AG04450 (cell line): ENCODE data around the gene NGB. TPM values are rescaled to one million over a fixed set of nuclear protein-coding genes. Genes with fewer than 3 reads are reported as not detected.
A peak's percentile ranks its signal among the peaks of the same experiment; 100 is the strongest.

Source experiments
- CTCF ChIA-PET: fragments of 300-600, 350-600 bp; formaldehyde crosslinking; extraction: SDS; loops from one replicate; lab custom pipeline; 2022; ENCODE audit warnings: antibody characterized with exemption, inconsistent platforms; lab: Charles Lee
- POLR2A ChIA-PET: fragments of 350-600 bp; formaldehyde crosslinking; extraction: SDS; loops from one replicate; lab custom pipeline; 2021; ENCODE audit warnings: antibody characterized with exemption, inconsistent platforms; lab: Yijun Ruan, JAX
- DNase-seq: peaks from one replicate; pipeline ENCODE4 v3.0.0-alpha.2; 2011; ENCODE audit warnings: low read depth, low spot score
- H3K27ac ChIP-seq: one replicate; pipeline ENCODE4 v1.5.1; 2012; ENCODE audit warnings: low read depth, low read length, control low read depth
- H3K27me3 ChIP-seq: one replicate; pipeline ENCODE4 v1.6.0; 2012; ENCODE audit warnings: low read length; ENCODE audit not compliant: control insufficient read depth, insufficient read depth
- H3K4me3 ChIP-seq: 2 replicates; pipeline ENCODE4 v1.5.1; 2011; ENCODE audit warnings: mild to moderate bottlenecking, low read depth, low read length, control low read depth
- H3K9me3 ChIP-seq: 2 replicates; pipeline ENCODE4 v1.5.1; 2012; ENCODE audit warnings: low read length; ENCODE audit not compliant: control insufficient read depth, insufficient read depth
- polyA plus RNA-seq: library from polyadenylated mRNA; depleted of rRNA; stranded (reverse); fragments of >200 nt; gene quantifications from 2 replicates; pipeline ENCODE4 v1.2.3, GENCODE V29; 2011
- TF ChIP-seq, protein P1 (sequence below): IDR thresholded peaks from 2 replicates; pipeline ENCODE4 v1.5.1; 2011; ENCODE audit warnings: low read depth, low read length, control low read depth, inconsistent platforms

The NGB gene
- polyA plus RNA-seq, 1 experiment = not detected

DNA sequence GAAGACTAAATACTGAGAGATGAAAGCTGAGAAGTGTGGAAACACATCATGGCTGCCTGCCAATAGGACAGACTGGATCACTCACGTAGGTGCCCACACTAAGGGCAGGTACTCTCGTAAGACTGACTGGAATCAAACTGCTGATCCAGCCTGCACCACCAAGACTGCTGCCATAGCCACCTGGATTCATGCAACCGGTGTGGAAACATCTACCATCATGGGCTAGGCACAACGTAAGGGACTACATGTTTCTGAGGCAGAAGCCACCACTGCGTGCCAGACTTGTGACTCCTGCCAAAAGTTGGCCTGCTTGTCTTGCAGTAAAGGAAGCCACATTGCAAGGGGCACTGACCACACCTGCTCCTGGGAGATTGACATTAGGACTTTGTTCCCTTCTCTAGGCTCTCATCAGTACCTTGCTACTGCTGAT, 45.9 kb upstream of the NGB start:
- no peak overlapping the region for H3K4me3 ChIP-seq
- POLR2A ChIA-PET = no interaction called here
- no peak overlapping the region for H3K27ac ChIP-seq
- CTCF ChIA-PET = interaction anchor here (0.6 to 6.6 kb wide), 24 partner anchors 8 to 1785 kb away, joined by 3 to 305 read pairs (median 6); partner anchors contain the start of genes SAMD15 and TMED8
- no peaks in the 10 kb centered on the region for H3K27me3 ChIP-seq
- H3K9me3 ChIP-seq = no peaks in the 10 kb centered on the region; the same call in 1 of the 2 replicates
- DNase-seq = no peak
- TF ChIP-seq, protein P1, sequence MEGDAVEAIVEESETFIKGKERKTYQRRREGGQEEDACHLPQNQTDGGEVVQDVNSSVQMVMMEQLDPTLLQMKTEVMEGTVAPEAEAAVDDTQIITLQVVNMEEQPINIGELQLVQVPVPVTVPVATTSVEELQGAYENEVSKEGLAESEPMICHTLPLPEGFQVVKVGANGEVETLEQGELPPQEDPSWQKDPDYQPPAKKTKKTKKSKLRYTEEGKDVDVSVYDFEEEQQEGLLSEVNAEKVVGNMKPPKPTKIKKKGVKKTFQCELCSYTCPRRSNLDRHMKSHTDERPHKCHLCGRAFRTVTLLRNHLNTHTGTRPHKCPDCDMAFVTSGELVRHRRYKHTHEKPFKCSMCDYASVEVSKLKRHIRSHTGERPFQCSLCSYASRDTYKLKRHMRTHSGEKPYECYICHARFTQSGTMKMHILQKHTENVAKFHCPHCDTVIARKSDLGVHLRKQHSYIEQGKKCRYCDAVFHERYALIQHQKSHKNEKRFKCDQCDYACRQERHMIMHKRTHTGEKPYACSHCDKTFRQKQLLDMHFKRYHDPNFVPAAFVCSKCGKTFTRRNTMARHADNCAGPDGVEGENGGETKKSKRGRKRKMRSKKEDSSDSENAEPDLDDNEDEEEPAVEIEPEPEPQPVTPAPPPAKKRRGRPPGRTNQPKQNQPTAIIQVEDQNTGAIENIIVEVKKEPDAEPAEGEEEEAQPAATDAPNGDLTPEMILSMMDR = no peak

DNA sequence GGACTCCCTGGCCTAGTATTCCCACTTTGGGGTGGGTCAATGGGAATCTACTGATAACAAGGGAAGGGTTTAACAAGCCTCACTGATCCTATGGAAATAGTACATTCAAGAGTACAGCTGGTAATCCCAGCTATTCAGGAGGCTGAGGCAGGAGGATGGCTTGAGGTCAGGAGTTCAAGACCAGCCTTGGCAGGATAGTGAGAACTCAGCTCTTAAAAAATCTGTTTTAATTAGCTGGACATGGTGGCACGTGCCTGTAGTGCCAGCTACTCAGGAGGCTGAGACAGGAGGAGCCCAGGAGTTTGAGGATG, 45.1 kb upstream of the NGB start:
- POLR2A ChIA-PET = interaction anchor here (0.7 to 1.2 kb wide), 4 partner anchors 9 to 90 kb away, joined by 3 to 12 read pairs (median 8); no protein-coding TSS in a partner anchor
- no peak for DNase-seq
- Histone ChIP-seq H3K4me3 (no peak overlapping the region), H3K27ac (no peak overlapping the region), H3K27me3 (no peaks in the 10 kb centered on the region), H3K9me3 (no peaks in the 10 kb centered on the region; the same call in 1 of the 2 replicates)
- TF ChIP-seq, protein P1 = no peak
- CTCF ChIA-PET = interaction anchor here (0.6 to 6.6 kb wide), 41 partner anchors 8 to 1328 kb away, joined by 3 to 305 read pairs (median 6); partner anchors contain the start of genes SAMD15, TMED8 and VIPAS39

DNA sequence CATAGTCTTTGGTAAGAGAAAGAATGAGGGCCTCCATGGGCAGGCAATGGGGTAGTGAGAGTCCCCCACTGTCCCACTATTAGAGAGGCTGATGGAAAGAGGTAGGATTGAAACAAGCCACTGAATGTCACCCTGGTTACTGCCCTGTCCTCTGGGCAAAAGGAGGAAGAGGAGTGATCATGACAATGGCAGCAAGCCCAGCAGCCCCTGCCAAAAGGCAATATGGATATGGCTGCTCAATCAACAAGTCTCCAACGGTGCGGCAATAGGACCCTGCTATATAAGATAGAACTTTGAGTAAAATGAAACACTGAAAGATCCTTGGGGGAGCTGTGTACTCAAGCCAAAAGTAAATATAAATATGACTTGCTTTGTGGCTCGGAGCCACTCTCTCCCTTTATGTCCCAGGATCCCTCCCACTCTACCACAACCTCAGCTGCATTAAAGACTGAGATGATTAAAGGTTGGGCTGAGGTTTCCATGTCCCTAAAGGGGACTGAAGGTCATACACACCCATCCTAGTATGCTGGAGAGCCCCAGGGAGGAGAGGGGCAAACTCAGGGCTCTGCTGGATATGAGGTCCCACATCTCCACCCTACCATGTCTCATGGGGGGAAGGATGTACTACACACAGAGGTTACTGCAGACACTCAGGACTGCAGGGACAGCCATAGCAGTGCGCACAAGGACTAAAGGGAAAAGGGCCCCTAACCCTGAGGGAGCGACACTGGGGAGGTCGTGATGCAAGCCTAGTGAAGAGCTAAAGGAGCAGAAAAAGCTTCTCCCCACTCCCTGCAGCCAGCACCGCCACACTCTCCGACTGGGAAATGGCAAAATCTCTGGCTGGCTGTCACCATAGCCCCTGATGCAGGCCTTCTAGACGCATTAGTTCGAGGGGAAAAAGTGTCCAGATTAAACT, 43.8 kb upstream of the NGB start:
- H3K9me3 ChIP-seq = no peaks in the 10 kb centered on the region
- TF ChIP-seq, protein P1 = no peak
- CTCF ChIA-PET = interaction anchor here (0.6 to 6.6 kb wide), 23 partner anchors 10 to 441 kb away, joined by 3 to 305 read pairs (median 7); no protein-coding TSS in a partner anchor
- POLR2A ChIA-PET = interaction anchor here (0.6 to 1.2 kb wide), 3 partner anchors 11 to 104 kb away, joined by 6 to 10 read pairs (median 10); no protein-coding TSS in a partner anchor
- DNase-seq = no peak
- H3K4me3 ChIP-seq = no peak overlapping the region
- H3K27me3 ChIP-seq = no peaks in the 10 kb centered on the region
- peak overlapping the region; percentile 58 for H3K27ac ChIP-seq

DNA sequence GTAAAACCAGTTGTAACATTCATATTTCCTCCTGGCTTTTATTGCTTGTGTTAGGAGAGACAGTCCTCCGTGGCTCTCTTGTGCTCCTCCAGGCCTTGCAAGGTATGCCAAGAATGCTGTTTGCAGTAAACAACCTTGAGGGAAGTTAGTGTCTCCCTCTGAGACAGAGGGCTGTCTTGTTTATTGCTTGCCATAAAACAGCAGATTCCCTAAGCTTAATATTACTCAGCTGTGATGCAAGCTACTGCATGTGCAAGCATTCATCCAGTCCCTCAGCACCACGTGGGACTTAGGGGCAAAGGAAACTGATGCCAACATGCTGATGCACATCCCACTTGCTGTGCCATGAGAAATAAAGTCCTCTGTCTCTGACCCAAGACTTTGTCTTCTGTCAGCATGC, 43.0 kb upstream of the NGB start:
- peak overlapping the region; percentile 58 for H3K27ac ChIP-seq
- H3K9me3 ChIP-seq = no peaks in the 10 kb centered on the region
- no peak overlapping the region for H3K4me3 ChIP-seq
- peak; percentile 76 for DNase-seq
- ChIA-PET POLR2A (interaction anchor here (1.2 kb wide), 1 partner anchor 10 kb away, joined by 10 read pairs; no protein-coding TSS in a partner anchor), CTCF (interaction anchor here (1.3 to 6.6 kb wide), 5 partner anchors 10 to 440 kb away, joined by 3 to 305 read pairs (median 33); partner anchors contain the start of gene SAMD15)
- no peaks in the 10 kb centered on the region for H3K27me3 ChIP-seq
- TF ChIP-seq, protein P1 = no peak

DNA sequence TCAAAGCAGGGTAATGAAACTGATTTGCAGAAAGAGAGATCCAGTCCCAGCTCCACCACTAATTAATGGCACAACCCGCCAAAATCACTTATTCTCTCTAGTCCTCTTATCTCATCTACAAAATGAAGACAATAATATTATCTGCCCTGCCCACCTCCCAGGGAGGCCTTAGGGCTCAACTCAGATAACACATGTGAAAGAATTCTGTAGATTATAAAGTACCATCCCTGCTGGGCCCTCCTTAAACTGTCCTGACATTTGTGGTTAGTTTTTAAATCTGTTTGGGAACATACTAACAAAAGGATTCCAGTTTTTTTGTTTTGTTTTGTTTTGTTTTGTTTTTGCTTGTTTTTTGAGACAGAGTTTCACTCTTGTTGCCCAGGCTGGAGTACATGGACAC, 42.4 kb upstream of the NGB start:
- Histone ChIP-seq H3K27me3 (no peaks in the 10 kb centered on the region), H3K9me3 (no peaks in the 10 kb centered on the region), H3K4me3 (no peak overlapping the region), H3K27ac (peak overlapping the region; percentile 24)
- CTCF ChIA-PET = interaction anchor here (1.4 to 6.6 kb wide), 4 partner anchors 9 to 439 kb away, joined by 3 to 305 read pairs (median 53); partner anchors contain the start of gene SAMD15
- DNase-seq = no peak
- POLR2A ChIA-PET = no interaction called here
- TF ChIP-seq, protein P1 = no peak
